Measurements from ENCODE around the gene FGF18. TPM values are rescaled to one million over a fixed set of nuclear protein-coding genes. Genes with fewer than 3 reads are reported as not detected.

Gene FGF18
- total and polyA plus RNA-seq, 7 donors: 0.28 to 3.0 (median 0.48) TPM; not detected in 3

- intact Hi-C loops (cut with DNase I): no loop called here
Observed at GRCh38 chr5:171441246-171441791, 21.9 kb downstream of the FGF18 start.

DNA sequence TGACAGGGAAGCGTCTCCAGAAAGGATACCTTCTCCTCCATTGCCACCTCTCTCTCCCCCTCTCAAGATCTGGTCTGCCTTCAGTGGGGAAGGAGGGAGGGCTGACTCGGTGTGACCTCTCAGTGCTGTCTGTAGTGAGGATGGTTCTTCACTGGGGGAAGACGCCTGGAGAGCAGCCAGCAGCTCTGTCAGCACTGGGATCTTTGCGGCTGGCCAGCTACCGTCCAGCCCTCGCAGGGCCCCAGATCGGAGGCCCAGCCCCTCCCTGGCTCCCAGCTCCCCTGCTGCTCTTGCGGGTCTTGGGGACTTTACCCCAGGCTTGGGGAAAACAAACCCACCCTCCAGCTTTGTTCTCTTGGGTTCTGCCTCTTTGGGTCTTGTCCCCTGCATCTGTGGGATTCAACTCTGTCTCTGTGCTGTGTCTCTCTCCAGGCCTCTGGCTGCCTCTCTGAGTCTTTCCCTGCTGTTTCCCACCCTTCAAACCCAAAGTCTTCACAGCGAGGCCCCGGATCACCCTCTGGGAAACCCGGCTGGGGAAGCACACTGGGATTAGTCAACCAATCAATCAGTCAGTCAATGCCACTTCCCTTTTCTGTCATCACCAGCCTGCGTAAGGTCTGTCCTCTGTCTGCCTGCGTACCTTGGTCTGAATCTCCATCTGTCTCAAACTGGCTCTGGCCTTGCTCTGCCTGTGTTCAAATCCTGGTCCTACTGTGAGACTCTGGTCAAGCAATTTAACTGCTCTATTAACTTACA, 23.0 kb downstream of the FGF18 start:
- no peak for TF ChIP-seq POLR2AphosphoS5 (IDR thresholded peaks at IDR 0.05)
- TF ChIP-seq EP300 (IDR thresholded peaks at IDR 0.05): no peak
- TF ChIP-seq CTCF (IDR thresholded peaks at IDR 0.05): no peak
- TF ChIP-seq POLR2A (IDR thresholded peaks at IDR 0.05): no peak
- no peaks in the 10 kb centered on the region for H3K36me3 ChIP-seq
- DNase-seq: no peak
- H3K9me3 ChIP-seq: no peaks in the 10 kb centered on the region
- H3K27me3 ChIP-seq: no peaks in the 10 kb centered on the region
- intact Hi-C loops (cut with DNase I): no loop called here
- no peak overlapping the region for H3K27ac ChIP-seq
- H3K4me1 ChIP-seq: peaks cover 0 to 9% (median 0%) of the 10 kb centered on the region in 4 donors
- H3K4me3 ChIP-seq: no peak overlapping the region
- WGBS, 2 donors: 68 to 78% methylated on average over 13 of the region's 13 CpGs

More at GRCh38 chr5:171441246-171441791, 21.9 kb downstream of the FGF18 start:
- Histone ChIP-seq H3K27me3 (no peaks in the 10 kb centered on the region), H3K4me3 (no peak overlapping the region), H3K4me1 (peaks cover 0 to 9% (median 0%) of the 10 kb centered on the region in 4 donors), H3K9me3 (no peaks in the 10 kb centered on the region), H3K27ac (no peak overlapping the region), H3K36me3 (no peaks in the 10 kb centered on the region)
- 92 to 93% methylated on average over 14 of the region's 14 CpGs for WGBS, 2 donors
- no peak for TF ChIP-seq POLR2A (IDR thresholded peaks at IDR 0.05)
- no peak for TF ChIP-seq POLR2AphosphoS5 (IDR thresholded peaks at IDR 0.05)
- TF ChIP-seq CTCF (IDR thresholded peaks at IDR 0.05): no peak
- no peak for TF ChIP-seq EP300 (IDR thresholded peaks at IDR 0.05)
- DNase-seq: no peak

- Histone ChIP-seq H3K9me3 (no peaks in the 10 kb centered on the region), H3K4me3 (no peak overlapping the region), H3K36me3 (no peaks in the 10 kb centered on the region), H3K4me1 (peaks cover 0 to 9% (median 0%) of the 10 kb centered on the region in 4 donors), H3K27ac (no peak overlapping the region), H3K27me3 (no peaks in the 10 kb centered on the region)
- intact Hi-C loops (cut with DNase I): no loop called here
- TF ChIP-seq EP300 (IDR thresholded peaks at IDR 0.05) (no peak), POLR2A (IDR thresholded peaks at IDR 0.05) (no peak), CTCF (IDR thresholded peaks at IDR 0.05) (no peak), POLR2AphosphoS5 (IDR thresholded peaks at IDR 0.05) (no peak)
- WGBS, 2 donors: 91 to 92% methylated on average over 12 of the region's 12 CpGs
- DNase-seq: no peak
Observed at GRCh38 chr5:171444582-171444981, 25.1 kb downstream of the FGF18 start.

DNA sequence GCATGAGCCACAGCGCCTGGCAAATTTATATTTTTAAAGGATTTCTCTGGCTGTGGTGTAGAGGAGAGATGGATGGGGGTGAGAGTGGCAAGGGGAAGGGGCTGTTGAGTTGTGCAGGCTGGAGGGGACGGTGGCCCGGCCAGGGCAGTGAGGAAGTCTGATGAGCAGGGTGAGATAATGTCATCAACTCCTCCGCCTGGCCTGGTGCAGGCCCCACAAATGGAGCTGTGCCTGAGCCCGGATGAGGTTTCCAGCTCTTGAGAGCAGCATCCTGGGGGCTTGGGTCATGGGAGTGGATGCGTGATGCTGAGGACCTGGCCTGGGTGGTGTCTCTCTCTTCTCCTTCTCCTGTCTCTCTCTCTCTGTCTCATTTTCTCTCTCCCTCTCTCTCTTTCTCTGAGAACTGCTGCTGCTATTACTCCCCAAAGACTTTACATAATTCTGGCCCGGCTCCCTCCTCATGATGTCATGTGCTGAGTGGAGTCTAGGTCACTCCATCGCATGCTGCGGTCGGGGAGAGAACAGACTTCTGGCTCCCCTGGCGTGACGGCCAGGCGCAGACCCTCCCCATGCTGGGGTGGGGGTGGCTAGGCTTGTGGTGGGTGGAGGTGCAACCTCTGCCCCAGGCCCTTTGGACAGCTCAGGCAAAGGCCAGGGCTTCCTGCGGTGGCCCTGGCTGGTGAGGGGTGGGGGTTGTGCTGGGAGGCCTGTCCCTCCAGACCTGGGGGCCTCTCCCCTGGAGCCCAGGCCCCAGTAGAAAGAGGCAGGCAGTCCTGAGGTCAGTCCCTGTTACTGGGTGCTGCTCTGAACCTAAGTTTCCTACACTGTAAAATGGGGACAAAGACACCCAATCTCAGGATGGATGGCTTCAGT, 26.4 kb downstream of the FGF18 start:
- Histone ChIP-seq H3K4me1 (peaks cover 0 to 9% (median 5%) of the 10 kb centered on the region in 4 donors), H3K9me3 (no peaks in the 10 kb centered on the region), H3K4me3 (no peak overlapping the region), H3K36me3 (no peaks in the 10 kb centered on the region), H3K27ac (peak overlapping the region in 1 of 4 donors; percentile 30), H3K27me3 (no peaks in the 10 kb centered on the region)
- 82 to 92% methylated on average over 14 of the region's 14 CpGs for WGBS, 2 donors
- peak; percentile 82 for DNase-seq
- TF ChIP-seq POLR2AphosphoS5 (IDR thresholded peaks at IDR 0.05) (peak in 1 of 4 donors; percentile 41), CTCF (IDR thresholded peaks at IDR 0.05) (no peak)
- intact Hi-C loops (cut with DNase I): no loop called here

Data from sigmoid colon (tissue), 7 donors.